HL-60 (cell line): Measurements from ENCODE around the gene ARAP2.

Source experiments
- CTCF ChIP-seq: IDR thresholded peaks from one replicate; pipeline ENCODE4 v1.5.1; 2011; ENCODE audit warnings: low read length, control low read depth, inconsistent platforms; ENCODE audit not compliant: insufficient read depth
- GABPA ChIP-seq: IDR thresholded peaks from 2 replicates; pipeline ENCODE4 v1.6.1; 2012; ENCODE audit warnings: low read depth
- POLR2AphosphoS5 ChIP-seq: IDR thresholded peaks from 2 replicates; pipeline ENCODE4 v1.6.1; 2012; ENCODE audit warnings: low read depth
- REST ChIP-seq: IDR thresholded peaks from 2 replicates; pipeline ENCODE4 v1.6.1; 2012; ENCODE audit warnings: low read depth; ENCODE audit not compliant: insufficient replicate concordance

- TF ChIP-seq CTCF (no peak), GABPA (no peak), POLR2AphosphoS5 (no peak), REST (no peak)
These were observed 5.3 kb upstream of the ARAP2 start for GRCh38 chr4:36249610-36250009.
